ENCODE results near the gene RBPJ. TPM values are rescaled to one million over a fixed set of nuclear protein-coding genes. Genes with fewer than 3 reads are reported as not detected.

Gene RBPJ
- polyA plus RNA-seq, 1 experiment, result 218 TPM

- peak; percentile 29 for TF ChIP-seq CTCF (IDR thresholded peaks at IDR 0.05; ENCODE audit: low read depth, low read length)
- DNase-seq (ENCODE audit: low read depth, low spot score), result no peak
- no peak overlapping the region for H3K27ac ChIP-seq (ENCODE audit: low read depth, low read length)
- H3K4me3 ChIP-seq (ENCODE audit: low read depth, low read length), result peak overlapping the region; percentile 98
- no peaks in the 10 kb centered on the region for H3K27me3 ChIP-seq (ENCODE audit: control insufficient read depth, insufficient read depth, low read length)
- ChIA-PET POLR2A (interaction anchor here (0.6 to 1.0 kb wide), 2 partner anchors 41 to 301 kb away, joined by 3 read pairs; no protein-coding TSS in a partner anchor), CTCF (interaction anchor here (1.1 to 8.5 kb wide), 2 partner anchors 86 to 262 kb away, joined by 3 to 141 read pairs; no protein-coding TSS in a partner anchor)
- no peaks in the 10 kb centered on the region for H3K9me3 ChIP-seq (ENCODE audit: control insufficient read depth, insufficient read depth, low read length)
Observed at GRCh38 chr4:26323821-26324220, 3.0 kb downstream of the RBPJ start.

GRCh38 chr4:26325191-26325590 lies 4.4 kb downstream of the RBPJ start:
- no peak for DNase-seq (ENCODE audit: low read depth, low spot score)
- TF ChIP-seq CTCF (IDR thresholded peaks at IDR 0.05; ENCODE audit: low read depth, low read length), result peak; percentile 60
- Histone ChIP-seq H3K27ac (ENCODE audit: low read depth, low read length) (no peak overlapping the region), H3K27me3 (ENCODE audit: control insufficient read depth, insufficient read depth, low read length) (no peaks in the 10 kb centered on the region), H3K4me3 (ENCODE audit: low read depth, low read length) (no peak overlapping the region), H3K9me3 (ENCODE audit: control insufficient read depth, insufficient read depth, low read length) (no peaks in the 10 kb centered on the region)
- ChIA-PET CTCF (interaction anchor here (0.5 to 8.5 kb wide), 17 partner anchors 11 to 337 kb away, joined by 3 to 141 read pairs (median 3); no protein-coding TSS in a partner anchor), POLR2A (interaction anchor here (1.1 kb wide), 1 partner anchor 295 kb away, joined by 3 read pairs; no protein-coding TSS in a partner anchor)

- Histone ChIP-seq H3K27me3 (ENCODE audit: control insufficient read depth, insufficient read depth, low read length) (no peaks in the 10 kb centered on the region), H3K9me3 (ENCODE audit: control insufficient read depth, insufficient read depth, low read length) (no peaks in the 10 kb centered on the region), H3K27ac (ENCODE audit: low read depth, low read length) (peak overlapping the region; percentile 66), H3K4me3 (ENCODE audit: low read depth, low read length) (peak overlapping the region; percentile 18)
- CTCF ChIA-PET, result interaction anchor here (0.7 to 8.5 kb wide), 8 partner anchors 29 to 461 kb away, joined by 3 to 141 read pairs (median 10); no protein-coding TSS in a partner anchor
- DNase-seq (ENCODE audit: low read depth, low spot score), result peak; percentile 89
- no peak for TF ChIP-seq CTCF (IDR thresholded peaks at IDR 0.05; ENCODE audit: low read depth, low read length)
- POLR2A ChIA-PET, result interaction anchor here (0.7 to 1.5 kb wide), 3 partner anchors 153 to 245 kb away, joined by 3 to 5 read pairs (median 3); no protein-coding TSS in a partner anchor
Observed at GRCh38 chr4:26326791-26327190, 6.0 kb downstream of the RBPJ start.

GRCh38 chr4:26330186-26330787 lies 9.5 kb downstream of the RBPJ start:
- CTCF ChIA-PET, result interaction anchor here (0.6 to 8.5 kb wide), 73 partner anchors 10 to 677 kb away, joined by 3 to 141 read pairs (median 4); no protein-coding TSS in a partner anchor
- no peak overlapping the region for H3K27ac ChIP-seq (ENCODE audit: low read depth, low read length)

More at GRCh38 chr4:26330186-26330787, 9.5 kb downstream of the RBPJ start:
- no peaks in the 10 kb centered on the region for H3K9me3 ChIP-seq (ENCODE audit: control insufficient read depth, insufficient read depth, low read length)
- H3K27me3 ChIP-seq (ENCODE audit: control insufficient read depth, insufficient read depth, low read length), result no peaks in the 10 kb centered on the region
- DNase-seq (ENCODE audit: low read depth, low spot score), result no peak
- POLR2A ChIA-PET, result no interaction called here
- peak; percentile 74 for TF ChIP-seq CTCF (IDR thresholded peaks at IDR 0.05; ENCODE audit: low read depth, low read length)
- no peak overlapping the region for H3K4me3 ChIP-seq (ENCODE audit: low read depth, low read length)
